B cell (primary cell): ENCODE results near the gene SLC4A2. TPM values are rescaled to one million over a fixed set of nuclear protein-coding genes. Genes with fewer than 3 reads are reported as not detected.

Experiments used
- ATAC-seq: fragments of 200-7000 bp; cut with Tn5 transposase; one replicate; pipeline ENCODE4 v1.10.0; 2021; ENCODE audit warnings: low read depth, mild to moderate bottlenecking, moderate number of reproducible peaks, moderate library complexity
- CTCF ChIA-PET: fragments of 350-600 bp; sonication (Branson Sonifier 250); formaldehyde crosslinking; loops from one replicate; lab custom pipeline; 2021; ENCODE audit warnings: antibody characterized with exemption, inconsistent platforms; lab: Charles Lee
- POLR2A ChIA-PET: fragments of 350-600 bp; sonication (Branson Sonifier 250); formaldehyde crosslinking; loops from one replicate; lab custom pipeline; 2021; ENCODE audit warnings: antibody characterized with exemption; lab: Charles Lee
- DNase-seq: peaks from one replicate; pipeline ENCODE4 v3.0.0; 2013
- H2AFZ ChIP-seq: 2 replicates; pipeline ENCODE4 v1.6.1; 2012; ENCODE audit warnings: mild to moderate bottlenecking, low read depth, low read length; ENCODE audit not compliant: insufficient read depth, poor library complexity, severe bottlenecking
- H3K27ac ChIP-seq, 2 donors: 1 replicate in 1 of 2; 2 replicates in 1 of 2; pipeline ENCODE4 v1.5.1; 2012 to 2013; ENCODE audit warnings: low read length in 2 of 2, mild to moderate bottlenecking in 2 of 2, moderate library complexity in 1 of 2
- H3K27me3 ChIP-seq, 4 experiments: fragments of 200-600 bp in 1 of 4; sonication (generic) in 1 of 4; replicated peaks in 1 of 4; 1 replicate in 2 of 4; 2 replicates in 2 of 4; pipeline versions ENCODE4 v1.6.1 to v1.7.0; 2013 to 2016; ENCODE audit warnings: low read length in 3 of 4, mild to moderate bottlenecking in 2 of 4, mixed read lengths in 1 of 4, moderate library complexity in 1 of 4; ENCODE audit not compliant: insufficient read depth in 4 of 4, control insufficient read depth in 3 of 4; ENCODE audit errors: control extremely low read depth in 1 of 4
- H3K36me3 ChIP-seq, 2 experiments: replicated peaks in 1 of 2; 1 replicate in 1 of 2; 2 replicates in 1 of 2; pipeline versions ENCODE4 v1.6.1 to v1.7.1; 2013; ENCODE audit warnings: low read length in 1 of 2; ENCODE audit not compliant: insufficient read depth in 2 of 2, control insufficient read depth in 1 of 2; ENCODE audit errors: control extremely low read depth in 1 of 2, extremely low read depth in 1 of 2
- H3K4me1 ChIP-seq, 2 donors: fragments of 200-600 bp in 1 of 2; sonication (generic) in 1 of 2; 1 replicate in 1 of 2; 2 replicates in 1 of 2; pipeline versions ENCODE4 v1.5.1 to v1.6.1; 2013 to 2017; ENCODE audit warnings: low read length in 2 of 2; ENCODE audit not compliant: control insufficient read depth in 2 of 2, insufficient read depth in 2 of 2
- H3K4me2 ChIP-seq: replicated peaks from 2 replicates; pipeline ENCODE3; 2012; ENCODE audit warnings: mild to moderate bottlenecking, low read depth, low read length; ENCODE audit not compliant: poor library complexity, severe bottlenecking
- H3K4me3 ChIP-seq, 5 experiments: fragments of 200-600 bp in 1 of 5; sonication (generic) in 1 of 5; 1 replicate in 3 of 5; 2 replicates in 2 of 5; pipeline versions ENCODE4 v1.5.1 to v1.7.0; 2011 to 2016; ENCODE audit warnings: low read length in 4 of 5, mild to moderate bottlenecking in 4 of 5, low read depth in 2 of 5, control low read depth in 1 of 5, moderate library complexity in 1 of 5; ENCODE audit not compliant: insufficient read depth in 1 of 5; ENCODE audit errors: control extremely low read depth in 1 of 5, extremely low read depth in 1 of 5
- H3K79me2 ChIP-seq: fragments of 200-600 bp; sonication (generic); one replicate; pipeline ENCODE4 v1.6.0; 2016; ENCODE audit warnings: low read length; ENCODE audit not compliant: control insufficient read depth, insufficient read depth
- H3K9ac ChIP-seq: fragments of 200-600 bp; sonication (generic); 2 replicates; pipeline ENCODE4 v1.6.1; 2017; ENCODE audit warnings: mild to moderate bottlenecking, low read length, moderate library complexity
- H3K9me3 ChIP-seq, 3 donors: one replicate each; pipeline versions ENCODE4 v1.6.1 to v1.7.1; 2013; ENCODE audit warnings: low read length in 2 of 3; ENCODE audit not compliant: control insufficient read depth in 2 of 3, insufficient read depth in 1 of 3; ENCODE audit errors: control extremely low read depth in 1 of 3
- H4K20me1 ChIP-seq: 2 replicates; pipeline ENCODE4 v1.6.0; 2012; ENCODE audit warnings: mild to moderate bottlenecking, low read length; ENCODE audit not compliant: insufficient read depth, control insufficient read depth, poor library complexity, severe bottlenecking
- H3K27ac Mint-ChIP-seq: one replicate; pipeline ENCODE4 v1.8.0; 2021; ENCODE audit warnings: mixed read lengths
- H3K27me3 Mint-ChIP-seq: one replicate; pipeline ENCODE4 v1.8.0; 2021; ENCODE audit warnings: mixed read lengths
- H3K4me1 Mint-ChIP-seq: one replicate; pipeline ENCODE4 v1.8.0; 2021; ENCODE audit warnings: mixed read lengths
- H3K4me3 Mint-ChIP-seq: one replicate; pipeline ENCODE4 v1.8.0; 2021; ENCODE audit warnings: mixed read lengths
- H3K9me3 Mint-ChIP-seq: one replicate; pipeline ENCODE4 v1.8.0; 2022; ENCODE audit warnings: mixed read lengths; ENCODE audit not compliant: insufficient read depth
- EZH2 ChIP-seq: IDR thresholded peaks from 2 replicates; pipeline ENCODE4 v1.6.1; 2012; ENCODE audit warnings: borderline replicate concordance, low read depth, mild to moderate bottlenecking, moderate library complexity, low read length; ENCODE audit not compliant: insufficient read depth, poor library complexity, severe bottlenecking
- WGBS: methylation state at CpG from one replicate; pipeline ENCODE4 v1.1.5; 2013; ENCODE audit warnings: missing lambda C conversion rate; ENCODE audit not compliant: insufficient coverage; 5-methylcytosine and 5-hydroxymethylcytosine counted together
- intact Hi-C: fragments of 100-400 bp; cut with micrococcal nuclease; formaldehyde crosslinking; loops from one replicate; pipeline ENCODE4 v1.10.0; 2022
- polyA plus RNA-seq: library from polyadenylated mRNA; depleted of rRNA; stranded (reverse); fragments of >200 nt; gene quantifications from 2 replicates; pipeline ENCODE4 v1.2.3, GENCODE V29; 2012
- total RNA-seq, 2 donors: library from RNA; stranded (reverse); fragments of 120-200 nt in 1 of 2; gene quantifications; 1 replicate in 1 of 2; 2 replicates in 1 of 2; pipeline versions ENCODE4 v1.2.3 to v1.2.4, GENCODE V29; 2013 to 2022
- TF ChIP-seq, protein P1 (sequence below): fragments of 200-600 bp; IDR thresholded peaks from one replicate; pipeline ENCODE4 v1.8.0; 2022; ENCODE audit warnings: antibody characterized with exemption, mild to moderate bottlenecking

The SLC4A2 gene
- total and polyA plus RNA-seq, 2 donors (not counting 1 experiment from before 2014, with no cell fraction given) = 82.8 to 113 TPM

DNA sequence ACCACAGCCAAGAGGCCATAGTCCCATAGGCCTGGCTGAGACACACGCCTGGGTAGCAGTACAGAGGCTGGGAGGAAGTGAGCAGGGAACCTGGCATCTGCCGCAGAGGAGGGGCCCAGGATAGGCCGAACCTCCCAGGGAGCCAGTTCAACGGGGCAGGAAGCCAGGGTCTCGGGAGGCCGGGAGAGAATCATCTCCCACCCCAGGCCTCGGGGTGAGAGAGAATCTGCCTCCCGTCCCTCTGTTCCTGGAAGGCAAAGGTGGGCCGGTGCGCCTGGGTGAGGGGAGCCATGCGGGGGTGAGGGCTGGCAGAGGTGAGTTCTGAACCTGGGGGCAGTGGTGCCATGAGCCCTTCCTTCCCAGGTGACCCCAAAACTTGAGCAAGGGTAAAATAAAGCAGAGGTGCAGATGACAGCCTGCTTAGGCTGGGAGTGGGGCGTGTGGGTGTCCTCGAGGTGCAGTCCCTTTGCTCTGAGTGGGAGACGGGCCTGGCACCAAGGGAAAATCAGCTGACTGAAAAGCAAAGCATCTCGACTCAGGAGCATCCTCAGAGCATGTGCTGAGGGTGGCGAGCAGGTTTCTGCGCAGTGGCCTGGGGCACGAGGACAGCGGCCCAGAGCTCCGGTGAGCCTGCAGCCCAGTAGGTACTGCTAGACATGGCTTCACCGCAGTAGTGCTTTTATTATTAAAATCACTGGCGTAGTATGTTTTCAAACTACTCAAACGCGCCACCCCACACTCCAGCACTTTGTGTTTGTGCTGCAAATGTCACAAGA is 42.4 kb downstream of the SLC4A2 start:
- ChIA-PET POLR2A (no interaction called here), CTCF (interaction anchor here (1.0 kb wide), 1 partner anchor 9 kb away, joined by 3 read pairs; no protein-coding TSS in a partner anchor)
- Histone ChIP-seq H3K9me3 (no peaks in the 10 kb centered on the region), H3K4me1 (no peaks in the 10 kb centered on the region), H3K4me3 (no peak overlapping the region), H4K20me1 (no peaks in the 10 kb centered on the region), H3K79me2 (no peaks in the 10 kb centered on the region), H2AFZ (no peak overlapping the region), H3K27ac (no peak overlapping the region), H3K36me3 (no peaks in the 10 kb centered on the region), H3K27me3 (peaks cover 0 to 2% (median 0%) of the 10 kb centered on the region in 4 experiments), H3K4me2 (no peak overlapping the region), H3K9ac (no peak overlapping the region)
- TF ChIP-seq, protein P1, sequence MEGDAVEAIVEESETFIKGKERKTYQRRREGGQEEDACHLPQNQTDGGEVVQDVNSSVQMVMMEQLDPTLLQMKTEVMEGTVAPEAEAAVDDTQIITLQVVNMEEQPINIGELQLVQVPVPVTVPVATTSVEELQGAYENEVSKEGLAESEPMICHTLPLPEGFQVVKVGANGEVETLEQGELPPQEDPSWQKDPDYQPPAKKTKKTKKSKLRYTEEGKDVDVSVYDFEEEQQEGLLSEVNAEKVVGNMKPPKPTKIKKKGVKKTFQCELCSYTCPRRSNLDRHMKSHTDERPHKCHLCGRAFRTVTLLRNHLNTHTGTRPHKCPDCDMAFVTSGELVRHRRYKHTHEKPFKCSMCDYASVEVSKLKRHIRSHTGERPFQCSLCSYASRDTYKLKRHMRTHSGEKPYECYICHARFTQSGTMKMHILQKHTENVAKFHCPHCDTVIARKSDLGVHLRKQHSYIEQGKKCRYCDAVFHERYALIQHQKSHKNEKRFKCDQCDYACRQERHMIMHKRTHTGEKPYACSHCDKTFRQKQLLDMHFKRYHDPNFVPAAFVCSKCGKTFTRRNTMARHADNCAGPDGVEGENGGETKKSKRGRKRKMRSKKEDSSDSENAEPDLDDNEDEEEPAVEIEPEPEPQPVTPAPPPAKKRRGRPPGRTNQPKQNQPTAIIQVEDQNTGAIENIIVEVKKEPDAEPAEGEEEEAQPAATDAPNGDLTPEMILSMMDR = no peak
- no peak for TF ChIP-seq EZH2
- WGBS = 82% methylated on average over 22 of the region's 24 CpGs
- intact Hi-C loops = no loop called here
- ATAC-seq (no peak), DNase-seq (no peak)
- Mint-ChIP-seq H3K27ac (no peak overlapping the region), H3K4me3 (no peak overlapping the region), H3K9me3 (no peaks in the 10 kb centered on the region), H3K4me1 (no peaks in the 10 kb centered on the region), H3K27me3 (peaks cover 10% of the 10 kb centered on the region)

DNA sequence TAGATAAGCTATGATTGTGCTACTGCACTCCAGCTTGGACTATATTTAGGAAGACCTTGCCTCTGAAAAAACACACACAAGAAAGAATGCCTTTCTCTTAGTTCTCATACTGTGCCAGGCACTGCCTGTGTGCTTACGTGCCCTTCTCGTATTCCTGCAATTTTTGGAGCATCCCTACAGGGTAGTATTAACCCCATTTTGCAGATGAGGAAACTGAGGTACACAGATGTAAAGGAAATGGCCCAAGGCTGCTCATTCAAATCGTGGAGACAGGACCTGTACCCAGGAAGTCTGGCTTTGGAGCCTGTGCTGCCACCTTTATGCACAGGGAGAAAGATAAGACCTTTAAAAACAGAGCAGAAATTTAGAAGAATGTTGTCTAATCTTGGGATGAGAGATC is 43.6 kb downstream of the SLC4A2 start:
- Histone ChIP-seq H3K9me3 (no peaks in the 10 kb centered on the region), H2AFZ (no peak overlapping the region), H3K9ac (no peak overlapping the region), H3K27me3 (peaks cover 0 to 2% (median 0%) of the 10 kb centered on the region in 4 experiments), H3K27ac (no peak overlapping the region), H3K4me2 (no peak overlapping the region), H3K4me3 (no peak overlapping the region), H3K4me1 (no peaks in the 10 kb centered on the region), H3K79me2 (no peaks in the 10 kb centered on the region), H3K36me3 (no peaks in the 10 kb centered on the region), H4K20me1 (no peaks in the 10 kb centered on the region)
- Mint-ChIP-seq H3K4me3 (no peak overlapping the region), H3K27me3 (peaks cover 10% of the 10 kb centered on the region), H3K9me3 (no peaks in the 10 kb centered on the region), H3K4me1 (no peaks in the 10 kb centered on the region), H3K27ac (no peak overlapping the region)
- TF ChIP-seq, protein P1 = no peak
- TF ChIP-seq EZH2 = no peak
- no peak for DNase-seq
- ChIA-PET POLR2A (no interaction called here), CTCF (interaction anchor here (1.2 kb wide), 1 partner anchor 21 kb away, joined by 5 read pairs; no protein-coding TSS in a partner anchor)
- intact Hi-C loops = no loop called here
- 71% methylated on average over 3 of the region's 3 CpGs for WGBS
- ATAC-seq = no peak
